Brain microvascular endothelial cell (primary cell): ENCODE results near the gene ABCC11.

ENCODE experiments used
- DNase-seq: peaks from one replicate; pipeline ENCODE4 v3.0.0-alpha.2; 2020
- H3K27ac ChIP-seq: fragments of 250-450 bp; sonication (Bioruptor Pico); 2 replicates; pipeline ENCODE4 v1.5.1; 2020; ENCODE audit warnings: mild to moderate bottlenecking, moderate library complexity
- H3K27me3 ChIP-seq: fragments of 250-450 bp; sonication (Bioruptor Pico); replicated peaks from 2 replicates; pipeline ENCODE4 v1.5.1; 2020; ENCODE audit warnings: mild to moderate bottlenecking
- H3K36me3 ChIP-seq: fragments of 250-450 bp; sonication (Bioruptor Pico); replicated peaks from 2 replicates; pipeline ENCODE4 v1.5.1; 2020; ENCODE audit warnings: mild to moderate bottlenecking
- H3K4me3 ChIP-seq: 2 replicates; pipeline ENCODE4 v1.5.1; 2011; ENCODE audit warnings: low read depth, mild to moderate bottlenecking, control low read depth, low read length, moderate library complexity
- in situ Hi-C: cut with HindIII; loops from 2 replicates; pipeline ENCODE4 v1.10.0; 2017; ENCODE audit warnings: low sequenced_read_pairs, low pct_ligation_motif_present
- TF ChIP-seq, protein P1 (sequence below): IDR thresholded peaks from 2 replicates; pipeline ENCODE4 v1.5.1; 2011; ENCODE audit warnings: low read depth, mild to moderate bottlenecking, moderate library complexity, low read length, control low read depth, inconsistent platforms; ENCODE audit errors: missing control alignments

Gene ABCC11

GRCh38 chr16:48118841-48119240 lies 128.5 kb downstream of the ABCC11 start:
- TF ChIP-seq, protein P1, sequence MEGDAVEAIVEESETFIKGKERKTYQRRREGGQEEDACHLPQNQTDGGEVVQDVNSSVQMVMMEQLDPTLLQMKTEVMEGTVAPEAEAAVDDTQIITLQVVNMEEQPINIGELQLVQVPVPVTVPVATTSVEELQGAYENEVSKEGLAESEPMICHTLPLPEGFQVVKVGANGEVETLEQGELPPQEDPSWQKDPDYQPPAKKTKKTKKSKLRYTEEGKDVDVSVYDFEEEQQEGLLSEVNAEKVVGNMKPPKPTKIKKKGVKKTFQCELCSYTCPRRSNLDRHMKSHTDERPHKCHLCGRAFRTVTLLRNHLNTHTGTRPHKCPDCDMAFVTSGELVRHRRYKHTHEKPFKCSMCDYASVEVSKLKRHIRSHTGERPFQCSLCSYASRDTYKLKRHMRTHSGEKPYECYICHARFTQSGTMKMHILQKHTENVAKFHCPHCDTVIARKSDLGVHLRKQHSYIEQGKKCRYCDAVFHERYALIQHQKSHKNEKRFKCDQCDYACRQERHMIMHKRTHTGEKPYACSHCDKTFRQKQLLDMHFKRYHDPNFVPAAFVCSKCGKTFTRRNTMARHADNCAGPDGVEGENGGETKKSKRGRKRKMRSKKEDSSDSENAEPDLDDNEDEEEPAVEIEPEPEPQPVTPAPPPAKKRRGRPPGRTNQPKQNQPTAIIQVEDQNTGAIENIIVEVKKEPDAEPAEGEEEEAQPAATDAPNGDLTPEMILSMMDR = no peak

GRCh38 chr16:48117217-48118105 lies 129.9 kb downstream of the ABCC11 start:
- Histone ChIP-seq H3K36me3 (no peaks in the 10 kb centered on the region), H3K4me3 (no peak overlapping the region), H3K27ac (no peak overlapping the region), H3K27me3 (no peaks in the 10 kb centered on the region)
- in situ Hi-C loops = no loop called here
- DNase-seq = peak; percentile 36
- TF ChIP-seq, protein P1 = peak; percentile 94

More at GRCh38 chr16:48118841-48119240, 128.5 kb downstream of the ABCC11 start:
- H3K4me3 ChIP-seq = no peak overlapping the region
- in situ Hi-C loops = no loop called here
- no peaks in the 10 kb centered on the region for H3K27me3 ChIP-seq
- H3K27ac ChIP-seq = no peak overlapping the region
- H3K36me3 ChIP-seq = no peaks in the 10 kb centered on the region
- DNase-seq = no peak
